Testis (tissue), 3 donors: ENCODE measurements around the gene ETS1. TPM values are rescaled to one million over a fixed set of nuclear protein-coding genes. Genes with fewer than 3 reads are reported as not detected.

Experiments
- DNase-seq: peaks from one replicate; pipeline ENCODE4 v3.0.0-alpha.2; 2019
- H3K27ac ChIP-seq, 2 donors: fragments of 200-600 bp; sonication (generic); one replicate each; pipeline ENCODE4 v1.5.1; 2019
- H3K27me3 ChIP-seq: fragments of 200-600 bp; sonication (generic); one replicate; pipeline ENCODE4 v1.5.1; 2019
- H3K36me3 ChIP-seq: fragments of 200-600 bp; sonication (generic); one replicate; pipeline ENCODE4 v1.5.1; 2017; ENCODE audit warnings: low read depth; ENCODE audit errors: missing control alignments
- H3K4me1 ChIP-seq: fragments of 200-600 bp; sonication (generic); one replicate; pipeline ENCODE4 v1.5.1; 2019
- H3K4me3 ChIP-seq, 2 donors: fragments of 200-600 bp; sonication (generic); one replicate each; pipeline ENCODE4 v1.5.1; 2017 to 2019
- H3K9me3 ChIP-seq: fragments of 200-600 bp; sonication (generic); one replicate; pipeline ENCODE4 v1.5.1; 2017
- CTCF ChIP-seq, 3 experiments: fragments of 450-650 bp in 2 of 3; fragments of 200-600 bp in 1 of 3; sonication (generic) in 1 of 3; IDR thresholded peaks; one replicate each; pipeline ENCODE4 v1.5.1; 2016 to 2019; ENCODE audit warnings: antibody characterized with exemption in 3 of 3, mild to moderate bottlenecking in 2 of 3, moderate library complexity in 1 of 3
- POLR2A ChIP-seq: fragments of 450-650 bp; IDR thresholded peaks from one replicate; pipeline ENCODE4 v1.6.1; 2017; ENCODE audit warnings: antibody characterized with exemption, mild to moderate bottlenecking, moderate library complexity
- WGBS, 2 donors: methylation state at CpG; one replicate each; pipeline ENCODE4 v1.1.5; 2018; 5-methylcytosine and 5-hydroxymethylcytosine counted together
- intact Hi-C: fragments of 100-400 bp; cut with DNase I; formaldehyde crosslinking; loops from one replicate; pipeline ENCODE4 v1.15.1; 2023; ENCODE audit warnings: low total_unique reads
- polyA plus RNA-seq: library from polyadenylated mRNA; stranded (reverse); fragments of 350-450 nt; fragmentation: Illumina TruSeq; extraction: RNeasy Lipid Tissue Mini Kit (QIAGEN cat#74804); gene quantifications from one replicate; pipeline ENCODE4 v1.2.3, GENCODE V29; 2014; ENCODE audit warnings: low read depth, low replicate concordance; ENCODE audit not compliant: insufficient read depth
- total RNA-seq, 2 donors: library from RNA; depleted of rRNA; stranded (reverse); fragments of >200 nt; gene quantifications; one replicate each; pipeline ENCODE4 v1.2.3, GENCODE V29; 2016

Gene ETS1
- total and polyA plus RNA-seq, 3 donors from 2014 or later = 15.1 to 21.1 (median 15.3) TPM

GRCh38 chr11:128624269-128625175 lies 37.2 kb upstream of the ETS1 start:
- Histone ChIP-seq H3K27ac (no peak overlapping the region), H3K27me3 (no peaks in the 10 kb centered on the region), H3K9me3 (no peaks in the 10 kb centered on the region), H3K4me3 (no peak overlapping the region), H3K36me3 (no peaks in the 10 kb centered on the region), H3K4me1 (no peaks in the 10 kb centered on the region)
- intact Hi-C loops = no loop called here
- TF ChIP-seq POLR2A (no peak), CTCF (IDR thresholded peaks at IDR 0.05) (no peak)
- no peak for DNase-seq
- 86 to 92% methylated on average over 18 of the region's 18 CpGs for WGBS, 2 donors

- no peak for DNase-seq
- Histone ChIP-seq H3K4me1 (no peaks in the 10 kb centered on the region), H3K27ac (no peak overlapping the region), H3K4me3 (no peak overlapping the region), H3K27me3 (no peaks in the 10 kb centered on the region), H3K36me3 (no peaks in the 10 kb centered on the region), H3K9me3 (no peaks in the 10 kb centered on the region)
- 79 to 89% methylated on average over 5 of the region's 5 CpGs for WGBS, 2 donors
- TF ChIP-seq POLR2A (no peak), CTCF (IDR thresholded peaks at IDR 0.05) (no peak)
- intact Hi-C loops = no loop called here
These were observed 35.7 kb upstream of the ETS1 start for GRCh38 chr11:128623091-128623490.

GRCh38 chr11:128621601-128622501 lies 34.5 kb upstream of the ETS1 start:
- intact Hi-C loops = no loop called here
- no peak overlapping the region for H3K27ac ChIP-seq
- no peak for TF ChIP-seq POLR2A
- no peak for TF ChIP-seq CTCF (IDR thresholded peaks at IDR 0.05)

GRCh38 chr11:128620309-128621100 lies 33.1 kb upstream of the ETS1 start:
- Histone ChIP-seq H3K4me3 (no peak overlapping the region), H3K4me1 (no peaks in the 10 kb centered on the region), H3K9me3 (no peaks in the 10 kb centered on the region), H3K27ac (no peak overlapping the region), H3K27me3 (no peaks in the 10 kb centered on the region), H3K36me3 (no peaks in the 10 kb centered on the region)
- DNase-seq = no peak
- intact Hi-C loops = no loop called here
- TF ChIP-seq POLR2A (no peak), CTCF (IDR thresholded peaks at IDR 0.05) (no peak)
- 78 to 79% methylated on average over 9 of the region's 9 CpGs for WGBS, 2 donors

More at GRCh38 chr11:128621601-128622501, 34.5 kb upstream of the ETS1 start:
- no peak overlapping the region for H3K4me3 ChIP-seq
- no peaks in the 10 kb centered on the region for H3K4me1 ChIP-seq
- H3K9me3 ChIP-seq = no peaks in the 10 kb centered on the region
- 83 to 89% methylated on average over 17 of the region's 17 CpGs for WGBS, 2 donors
- no peak for DNase-seq
- no peaks in the 10 kb centered on the region for H3K36me3 ChIP-seq
- no peaks in the 10 kb centered on the region for H3K27me3 ChIP-seq
